8988T (cell line): Measurements from ENCODE around the gene CBFB.
A peak's percentile ranks its signal among the peaks of the same experiment; 100 is the strongest.

Experiments
- DNase-seq: peaks from one replicate; pipeline ENCODE4 v3.0.0; 2011

The CBFB gene

DNA sequence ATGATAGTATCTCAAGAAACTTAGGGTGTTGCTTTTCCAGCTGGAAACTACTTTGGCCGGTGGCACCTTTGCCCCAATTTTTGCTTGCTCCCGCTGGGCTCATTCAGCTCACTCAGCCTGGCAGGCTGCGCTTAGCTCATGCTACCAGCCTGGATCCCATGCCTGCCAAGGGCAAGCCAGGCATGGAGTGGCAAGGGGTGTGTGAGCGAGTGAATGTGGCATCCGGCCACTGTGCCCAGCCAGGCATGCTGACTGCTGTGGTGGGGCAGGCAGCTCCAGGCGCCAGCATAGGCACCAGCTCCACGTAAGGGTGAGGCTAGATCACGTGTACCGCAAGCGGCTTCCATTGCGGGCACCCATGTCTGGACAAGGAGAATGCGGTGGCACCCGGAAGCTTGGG, 112.4 kb downstream of the CBFB start:
- no peak for DNase-seq

- no peak for DNase-seq
Observed at GRCh38 chr16:67142342-67142741, 113.4 kb downstream of the CBFB start.

DNA sequence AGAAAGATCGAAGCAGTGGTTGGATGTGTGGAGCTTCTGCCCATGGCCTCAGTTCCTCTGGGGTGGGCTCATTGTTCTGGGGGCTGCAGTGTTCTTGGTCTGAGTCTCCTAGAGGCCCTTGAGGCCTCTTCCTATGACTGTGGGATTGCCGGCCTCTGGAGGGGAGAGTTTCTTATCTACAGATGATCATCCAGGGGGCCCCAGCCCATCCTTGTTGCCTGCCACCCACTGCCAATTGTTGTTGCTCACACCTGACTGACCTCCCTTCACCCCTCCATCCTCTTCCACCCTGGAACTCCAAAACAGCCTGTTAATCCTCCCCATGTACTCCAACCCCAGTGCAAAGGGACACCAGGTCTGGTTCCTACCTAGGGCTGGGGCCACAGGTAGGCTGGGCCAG, 116.0 kb downstream of the CBFB start:
- no peak for DNase-seq

- no peak for DNase-seq
Observed at GRCh38 chr16:67145746-67146145, 116.8 kb downstream of the CBFB start.

DNA sequence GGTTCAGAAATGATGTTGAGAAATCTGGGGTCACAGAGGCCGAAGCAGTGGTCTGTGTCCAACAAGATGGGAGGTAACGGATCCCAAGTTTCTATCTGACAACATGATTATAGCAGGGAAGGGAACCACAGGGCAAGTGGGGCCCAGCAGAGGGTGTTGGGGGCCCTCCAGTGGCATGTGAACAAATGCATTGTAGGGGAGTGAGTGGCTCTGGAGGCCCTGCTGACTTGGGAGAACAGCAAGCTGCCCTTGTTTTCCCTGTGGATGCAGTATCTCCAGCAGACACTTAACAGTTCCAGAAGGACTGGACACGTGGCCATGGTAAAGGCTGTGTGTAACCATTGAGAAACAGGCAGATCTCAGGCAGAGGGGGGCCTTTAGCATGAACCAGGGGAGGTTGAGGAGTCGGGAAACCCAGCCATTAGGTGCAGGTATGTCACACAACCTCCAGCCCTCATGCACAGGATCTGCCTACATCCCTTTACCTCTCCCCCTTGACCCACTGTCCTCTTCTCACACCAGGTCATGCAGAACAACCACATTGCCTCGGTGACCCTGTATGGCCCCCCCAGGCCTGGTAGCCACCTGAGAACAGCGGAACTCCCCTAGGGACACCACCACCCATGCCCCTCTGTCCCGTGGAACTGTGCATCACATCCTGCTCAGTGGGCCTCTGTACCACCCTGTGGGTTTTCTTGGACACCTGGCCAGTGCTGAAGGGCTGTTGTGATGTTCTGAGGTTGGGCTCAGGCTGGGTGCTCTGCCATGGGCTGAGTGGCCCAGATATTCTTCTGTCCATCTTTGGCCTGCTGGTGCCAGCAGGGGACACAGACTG, 117.8 kb downstream of the CBFB start:
- DNase-seq: peak; percentile 57

- no peak for DNase-seq
Observed at GRCh38 chr16:67147437-67148140, 118.6 kb downstream of the CBFB start.

- no peak for DNase-seq
Observed at GRCh38 chr16:67148221-67148620, 119.3 kb downstream of the CBFB start.

DNA sequence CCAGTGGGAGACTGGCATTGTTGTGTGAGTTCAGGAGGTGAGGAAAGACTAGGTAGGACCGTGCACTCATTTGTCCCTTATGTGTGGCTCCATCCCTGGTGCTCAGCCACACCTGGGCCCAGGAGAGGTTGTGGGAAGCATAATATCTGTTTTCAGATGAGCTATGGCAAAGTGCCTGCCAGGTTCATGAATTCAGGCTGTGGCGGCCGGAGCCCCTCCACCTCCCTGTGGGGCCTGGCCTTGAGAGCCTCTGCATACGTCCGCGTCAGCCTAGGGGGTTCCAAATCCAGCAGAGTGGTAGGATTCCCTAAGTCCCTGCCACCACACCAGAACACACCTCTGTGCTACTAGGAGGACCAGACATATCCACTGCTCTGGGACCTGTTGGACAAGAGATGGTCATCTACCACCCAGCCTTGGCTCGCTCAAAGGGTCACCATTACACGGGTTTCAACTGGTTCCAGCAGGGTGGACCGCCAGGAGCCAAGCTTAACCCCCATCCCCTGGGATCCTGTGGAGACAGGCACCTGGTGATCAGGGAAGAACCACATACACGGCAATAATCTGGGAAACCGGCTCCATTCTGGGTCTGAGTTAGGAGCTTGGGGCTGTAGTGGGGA, 119.8 kb downstream of the CBFB start:
- peak; percentile 45 for DNase-seq

DNA sequence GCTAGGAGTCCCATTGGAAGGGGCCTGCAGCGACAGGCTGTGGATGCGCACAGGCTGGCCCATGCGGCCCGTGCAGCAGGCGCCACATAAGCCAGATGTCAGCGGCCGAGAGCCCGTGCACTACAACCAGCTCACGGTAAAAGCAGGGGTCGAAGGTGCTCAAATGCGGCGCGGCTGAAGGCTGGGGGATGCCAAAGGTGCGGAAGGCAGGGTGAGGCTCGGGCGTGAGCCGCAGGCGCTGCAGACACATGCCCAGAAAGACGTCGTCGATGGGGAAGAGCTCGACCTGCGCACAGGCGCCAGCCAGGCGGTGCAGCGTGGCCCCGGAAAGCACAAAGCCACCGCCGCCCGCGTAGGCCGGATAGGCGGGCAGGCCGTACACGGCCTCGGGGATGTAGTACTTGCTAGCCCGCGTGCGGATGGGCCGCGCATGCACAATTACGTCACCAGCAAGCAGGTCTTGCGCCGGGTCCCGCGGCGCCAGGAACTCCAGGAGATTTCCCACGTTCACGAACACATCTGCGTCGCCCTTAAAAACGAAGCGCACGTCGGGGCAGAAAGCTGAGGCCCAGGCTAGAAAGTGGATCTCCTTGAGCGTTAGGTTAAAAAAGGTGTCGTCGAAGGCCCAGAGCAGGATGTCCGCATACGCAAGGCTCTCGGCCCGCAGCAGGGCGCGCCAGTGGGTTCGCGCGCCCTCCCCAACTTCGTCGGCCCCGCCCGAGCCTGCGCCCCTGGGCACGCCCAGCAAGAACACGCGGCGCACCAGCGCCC, 120.5 kb downstream of the CBFB start:
- DNase-seq: peak; percentile 31

DNA sequence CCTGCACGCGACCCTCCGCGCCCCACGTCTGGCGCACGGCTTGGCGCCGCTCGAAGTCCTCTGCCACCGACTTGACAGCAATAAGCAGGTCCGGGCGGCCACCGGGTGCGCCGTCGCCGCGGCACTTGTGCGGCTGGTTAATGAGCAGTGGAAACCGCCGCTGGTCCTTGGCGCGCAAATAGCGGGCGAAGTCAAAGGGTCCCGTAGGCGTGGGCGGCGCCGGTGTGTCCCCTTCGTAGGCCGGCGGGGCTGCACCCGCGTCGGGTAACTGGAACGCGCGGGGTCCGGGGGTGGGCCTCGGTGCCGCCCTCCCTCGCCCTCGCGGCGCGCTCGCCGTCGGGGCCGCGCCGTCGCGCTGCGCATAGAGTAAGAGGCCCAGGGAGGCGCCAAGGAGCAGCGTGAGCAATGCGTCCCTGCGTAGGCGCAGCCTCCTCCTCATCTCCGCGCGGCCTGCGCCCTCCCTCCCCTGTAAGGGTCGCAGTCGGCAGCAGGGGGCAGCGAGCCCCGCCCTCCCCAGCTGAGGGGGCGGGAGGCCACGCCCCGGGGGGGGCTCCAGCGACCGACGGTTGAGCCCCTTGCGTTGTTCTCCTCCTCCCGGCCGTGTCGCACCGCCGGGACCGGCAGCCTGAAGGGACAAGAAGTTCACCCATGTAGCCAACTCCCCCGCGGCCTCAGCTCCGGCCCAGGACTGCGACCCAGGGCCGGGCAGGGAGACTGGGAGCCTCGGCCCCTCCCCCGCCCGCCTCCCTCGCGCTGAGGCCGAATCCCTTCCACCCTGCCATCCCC, 121.3 kb downstream of the CBFB start:
- DNase-seq: peak; percentile 53
